HepG2 (cell line): Measurements from ENCODE around the gene UTS2R. TPM values are rescaled to one million over a fixed set of nuclear protein-coding genes. Genes with fewer than 3 reads are reported as not detected.

Experiments used
- DDIT3 ChIP-seq: sonication (generic); formaldehyde crosslinking; IDR thresholded peaks from 2 replicates; pipeline ENCODE4 v1.4.0; 2020; ENCODE audit warnings: mild to moderate bottlenecking, missing genetic modification reagents
- GMEB1 ChIP-seq: sonication (generic); formaldehyde crosslinking; IDR thresholded peaks from 2 replicates; pipeline ENCODE4 v1.5.1; 2020; ENCODE audit warnings: missing genetic modification reagents, mild to moderate bottlenecking, borderline replicate concordance
- HNRNPK ChIP-seq: fragments of 200-400 bp; formaldehyde crosslinking; IDR thresholded peaks from 2 replicates; pipeline ENCODE4 v1.6.1; 2018; ENCODE audit warnings: low read length, low read depth, moderate library complexity, mild to moderate bottlenecking; ENCODE audit not compliant: poor library complexity, severe bottlenecking
- IRX3 ChIP-seq: sonication (generic); formaldehyde crosslinking; IDR thresholded peaks from 2 replicates; pipeline ENCODE4 v1.8.1; 2023; ENCODE audit warnings: mild to moderate bottlenecking, low read depth, missing genetic modification reagents, borderline replicate concordance
- NRL ChIP-seq: sonication (generic); formaldehyde crosslinking; IDR thresholded peaks from 2 replicates; pipeline ENCODE4 v1.5.0; 2020; ENCODE audit warnings: missing genetic modification reagents, mild to moderate bottlenecking, moderate library complexity, borderline replicate concordance
- SP5 ChIP-seq: IDR thresholded peaks from 2 replicates; pipeline ENCODE4 v1.6.1; 2016; ENCODE audit warnings: low read depth, borderline replicate concordance
- TEAD3 ChIP-seq: optimal IDR thresholded peaks from 2 replicates; pipeline ENCODE3; 2016; ENCODE audit warnings: borderline replicate concordance
- TP53 ChIP-seq: sonication (generic); formaldehyde crosslinking; conservative IDR thresholded peaks from 2 replicates; pipeline ENCODE4 v1.4.0; 2020; ENCODE audit warnings: missing genetic modification reagents
- ZNF275 ChIP-seq: sonication (generic); formaldehyde crosslinking; IDR thresholded peaks from 2 replicates; pipeline ENCODE4 v1.8.0; 2022; ENCODE audit warnings: missing genetic modification reagents, mild to moderate bottlenecking, inconsistent platforms, borderline replicate concordance
- ZNF281 ChIP-seq: sonication (generic); formaldehyde crosslinking; IDR thresholded peaks from 2 replicates; pipeline ENCODE4 v1.4.0; 2020; ENCODE audit warnings: missing genetic modification reagents, borderline replicate concordance
- ZNF460 ChIP-seq: sonication (generic); formaldehyde crosslinking; IDR thresholded peaks from 2 replicates; pipeline ENCODE4 v1.5.1; 2020; ENCODE audit warnings: missing genetic modification reagents, mild to moderate bottlenecking, borderline replicate concordance
- ZNF747 ChIP-seq: sonication (generic); formaldehyde crosslinking; IDR thresholded peaks from 2 replicates; pipeline ENCODE4 v1.8.1; 2023; ENCODE audit warnings: missing genetic modification reagents, mild to moderate bottlenecking, borderline replicate concordance
- polyA plus RNA-seq, 8 experiments: library from polyadenylated mRNA; depleted of rRNA in 3 of 8; stranded (reverse) in 7 of 8; unstranded in 1 of 8; fragments of >200 nt; fragmentation: Illumina TruSeq in 4 of 8; extraction: Trizol in 4 of 8; gene quantifications; 2 replicates each; pipeline versions ENCODE4 v1.2.1 to v1.2.3, GENCODE V29; 2011 to 2016; ENCODE audit warnings: low read depth in 4 of 8, missing spikeins in 1 of 8, mixed read lengths in 1 of 8; ENCODE audit not compliant: insufficient read depth in 1 of 8
- total RNA-seq, 5 experiments: library from RNA; depleted of rRNA; stranded (reverse); fragments of >200 nt; fragmentation: Illumina TruSeq; extraction: Trizol; gene quantifications; 2 replicates each; pipeline ENCODE4 v1.2.3, GENCODE V29; 2016; ENCODE audit warnings: low read depth in 1 of 5
- TF ChIP-seq, protein P1 (sequence below): sonication (generic); formaldehyde crosslinking; IDR thresholded peaks from 2 replicates; pipeline ENCODE4 v1.9.0; 2021; ENCODE audit warnings: missing genetic modification reagents, mild to moderate bottlenecking, borderline replicate concordance
- TF ChIP-seq, protein P2 (sequence below): sonication (generic); IDR thresholded peaks from 2 replicates; pipeline ENCODE4 v1.6.1; 2016; ENCODE audit warnings: low read depth, borderline replicate concordance
- TF ChIP-seq, protein P3 (sequence below): sonication (generic); formaldehyde crosslinking; IDR thresholded peaks from 2 replicates; pipeline ENCODE4 v1.8.0; 2023; ENCODE audit warnings: mild to moderate bottlenecking, missing genetic modification reagents

The UTS2R gene
- total and polyA plus RNA-seq, 2 of the 13 experiments (the other 11 are each of a cell fraction or from before 2014, with no cell fraction given), result 0.13 to 0.15 TPM

DNA sequence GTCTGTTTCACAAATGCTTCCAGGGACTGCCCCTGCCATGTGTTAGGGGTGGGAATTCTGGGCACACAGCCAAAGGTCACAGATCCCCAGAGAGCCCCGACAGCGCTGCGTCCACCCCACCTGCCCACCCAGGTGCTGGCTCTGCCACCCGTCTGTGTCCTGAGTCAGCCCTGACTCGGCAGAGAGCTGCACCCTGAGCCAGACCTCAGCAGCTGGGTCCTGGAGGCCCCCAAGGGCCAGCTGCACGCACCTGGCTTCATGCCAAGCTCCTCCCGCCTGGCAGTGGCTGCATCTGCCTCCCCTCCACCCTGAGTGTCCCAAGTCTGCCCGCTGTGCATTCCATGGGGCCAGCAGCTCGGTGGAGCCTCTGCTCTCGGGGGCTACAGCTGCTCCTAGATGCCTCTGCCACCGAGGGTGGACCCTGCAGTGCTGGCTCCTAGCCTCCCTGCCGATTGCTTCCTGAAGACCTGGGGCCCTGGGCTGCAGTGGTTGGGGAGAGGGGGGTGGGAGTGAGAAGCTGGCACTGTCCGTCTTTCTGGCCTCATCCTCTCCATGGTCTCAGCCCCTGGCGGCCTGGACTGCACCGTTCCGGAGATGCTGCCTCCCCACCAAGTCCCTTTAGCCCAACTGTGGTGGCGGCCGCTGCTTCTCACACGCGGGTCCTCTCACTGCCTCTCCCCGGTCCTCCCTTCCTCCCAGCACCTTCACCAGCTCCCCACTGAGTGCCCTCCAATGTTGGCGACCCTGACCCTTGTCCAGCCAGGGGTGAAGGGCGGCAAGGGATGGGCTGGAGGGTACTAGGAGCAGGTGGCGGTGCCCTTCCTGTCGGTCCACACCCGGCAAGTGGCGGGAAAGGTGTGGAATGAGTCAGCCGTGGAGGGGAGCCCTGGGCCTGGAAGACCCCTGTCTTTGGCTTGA, 41.0 kb upstream of the UTS2R start (continued):
- TF ChIP-seq, protein P1, sequence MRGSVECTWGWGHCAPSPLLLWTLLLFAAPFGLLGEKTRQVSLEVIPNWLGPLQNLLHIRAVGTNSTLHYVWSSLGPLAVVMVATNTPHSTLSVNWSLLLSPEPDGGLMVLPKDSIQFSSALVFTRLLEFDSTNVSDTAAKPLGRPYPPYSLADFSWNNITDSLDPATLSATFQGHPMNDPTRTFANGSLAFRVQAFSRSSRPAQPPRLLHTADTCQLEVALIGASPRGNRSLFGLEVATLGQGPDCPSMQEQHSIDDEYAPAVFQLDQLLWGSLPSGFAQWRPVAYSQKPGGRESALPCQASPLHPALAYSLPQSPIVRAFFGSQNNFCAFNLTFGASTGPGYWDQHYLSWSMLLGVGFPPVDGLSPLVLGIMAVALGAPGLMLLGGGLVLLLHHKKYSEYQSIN (CRISPR knock-in tag), result no peak
- peak; percentile 12; the same call in 1 of the 2 replicates for TF ChIP-seq ZNF460
- peak; percentile 93 for TF ChIP-seq TEAD3 (CRISPR knock-in tag)
- peak; percentile 62; the same call in 1 of the 2 replicates for TF ChIP-seq ZNF747 (CRISPR knock-in tag)
- TF ChIP-seq, protein P2, sequence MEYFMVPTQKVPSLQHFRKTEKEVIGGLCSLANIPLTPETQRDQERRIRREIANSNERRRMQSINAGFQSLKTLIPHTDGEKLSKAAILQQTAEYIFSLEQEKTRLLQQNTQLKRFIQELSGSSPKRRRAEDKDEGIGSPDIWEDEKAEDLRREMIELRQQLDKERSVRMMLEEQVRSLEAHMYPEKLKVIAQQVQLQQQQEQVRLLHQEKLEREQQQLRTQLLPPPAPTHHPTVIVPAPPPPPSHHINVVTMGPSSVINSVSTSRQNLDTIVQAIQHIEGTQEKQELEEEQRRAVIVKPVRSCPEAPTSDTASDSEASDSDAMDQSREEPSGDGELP, result peak; percentile 100
- TF ChIP-seq SP5 (CRISPR knock-in tag), result peak; percentile 68; the same call in 1 of the 2 replicates
- TF ChIP-seq, protein P3, sequence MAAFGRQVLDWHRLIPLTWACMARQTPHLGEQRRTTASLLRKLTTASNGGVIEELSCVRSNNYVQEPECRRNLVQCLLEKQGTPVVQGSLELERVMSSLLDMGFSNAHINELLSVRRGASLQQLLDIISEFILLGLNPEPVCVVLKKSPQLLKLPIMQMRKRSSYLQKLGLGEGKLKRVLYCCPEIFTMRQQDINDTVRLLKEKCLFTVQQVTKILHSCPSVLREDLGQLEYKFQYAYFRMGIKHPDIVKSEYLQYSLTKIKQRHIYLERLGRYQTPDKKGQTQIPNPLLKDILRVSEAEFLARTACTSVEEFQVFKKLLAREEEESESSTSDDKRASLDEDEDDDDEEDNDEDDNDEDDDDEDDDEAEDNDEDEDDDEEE (CRISPR knock-in tag), result no peak
- peak; percentile 43; the same call in 1 of the 2 replicates for TF ChIP-seq ZNF281
- no peak for TF ChIP-seq GMEB1
- peak; percentile 59; the same call in 1 of the 2 replicates for TF ChIP-seq NRL
- TF ChIP-seq IRX3, result no peak
- peak; percentile 75 for TF ChIP-seq HNRNPK
- no peak for TF ChIP-seq DDIT3
- TF ChIP-seq ZNF275 (CRISPR knock-in tag), result 0 out of 2 replicates have a peak, but pooled peaks have one; percentile 59
- no peak for TF ChIP-seq TP53 (CRISPR knock-in tag)
